Endodermal cell (in vitro differentiated cells): ENCODE measurements around the gene FNBP1. TPM values are rescaled to one million over a fixed set of nuclear protein-coding genes. Genes with fewer than 3 reads are reported as not detected.

ENCODE experiments used
- DNase-seq: peaks from one replicate; pipeline ENCODE4 v3.0.0-alpha.2; 2017
- H3K27ac ChIP-seq: 2 replicates; pipeline ENCODE4 v1.5.1; 2013; ENCODE audit warnings: mild to moderate bottlenecking, low read depth, low read length, moderate library complexity
- H3K27me3 ChIP-seq: 2 replicates; pipeline ENCODE4 v1.6.1; 2013; ENCODE audit warnings: mild to moderate bottlenecking, low read length, moderate library complexity; ENCODE audit not compliant: insufficient read depth, control insufficient read depth, poor library complexity, severe bottlenecking
- H3K36me3 ChIP-seq: 2 replicates; pipeline ENCODE4 v1.7.0; 2013; ENCODE audit warnings: mild to moderate bottlenecking, low read length, moderate library complexity; ENCODE audit not compliant: control insufficient read depth, insufficient read depth
- H3K4me1 ChIP-seq: one replicate; pipeline ENCODE4 v1.7.0; 2013; ENCODE audit warnings: low read length; ENCODE audit not compliant: control insufficient read depth, insufficient read depth
- H3K4me3 ChIP-seq: 2 replicates; pipeline ENCODE4 v1.5.1; 2013; ENCODE audit warnings: mild to moderate bottlenecking, low read length, moderate library complexity
- H3K9ac ChIP-seq: 2 replicates; pipeline ENCODE4 v1.6.1; 2013; ENCODE audit warnings: mild to moderate bottlenecking, low read length, moderate library complexity; ENCODE audit not compliant: poor library complexity, severe bottlenecking; ENCODE audit errors: extremely low read depth
- H3K9me3 ChIP-seq: 2 replicates; pipeline ENCODE4 v1.6.1; 2013; ENCODE audit warnings: mild to moderate bottlenecking, low read length, moderate library complexity; ENCODE audit not compliant: control insufficient read depth
- H3K27ac Mint-ChIP-seq: 2 replicates; pipeline ENCODE4 v1.8.0; 2020; ENCODE audit warnings: mixed read lengths
- H3K27me3 Mint-ChIP-seq: 2 replicates; pipeline ENCODE4 v1.8.0; 2021; ENCODE audit warnings: mild to moderate bottlenecking, mixed read lengths; ENCODE audit not compliant: insufficient read depth
- H3K36me3 Mint-ChIP-seq: 2 replicates; pipeline ENCODE4 v1.8.0; 2020; ENCODE audit warnings: low read depth, mixed read lengths
- H3K4me1 Mint-ChIP-seq: 2 replicates; pipeline ENCODE4 v1.8.0; 2020; ENCODE audit warnings: mixed read lengths
- H3K4me3 Mint-ChIP-seq: 2 replicates; pipeline ENCODE4 v1.8.0; 2020; ENCODE audit warnings: mild to moderate bottlenecking, moderate library complexity, mixed read lengths
- H3K9me3 Mint-ChIP-seq: 2 replicates; pipeline ENCODE4 v1.8.0; 2020; ENCODE audit warnings: mild to moderate bottlenecking, mixed read lengths
- CTCF ChIP-seq: fragments of 200-600 bp; sonication (generic); conservative IDR thresholded peaks from 2 replicates; pipeline ENCODE4 v1.5.0; 2021; ENCODE audit warnings: antibody characterized with exemption, mild to moderate bottlenecking
- WGBS, 2 experiments: methylation state at CpG; one replicate each; pipeline versions ENCODE4 v1.1.5 to v1.1.7; 2013; ENCODE audit warnings: missing lambda C conversion rate in 2 of 2, mixed read lengths in 1 of 2; ENCODE audit not compliant: insufficient coverage in 1 of 2, insufficient read length in 1 of 2; 5-methylcytosine and 5-hydroxymethylcytosine counted together
- total RNA-seq, 2 donors: library from RNA; stranded (reverse); fragmentation: NEBNext Ultra II Directional in 1 of 2; extraction: Animal tissue kit (Norgen Biotek cat#: 25700) in 1 of 2; gene quantifications; 2 replicates in 1 of 2; 3 replicates in 1 of 2; pipeline ENCODE4 v1.2.1, GENCODE V29; 2021

FNBP1 gene
- total RNA-seq, 2 donors from 2014 or later, result 41.4 to 43.3 TPM

GRCh38 chr9:129875181-129875611, 167.8 kb downstream of the FNBP1 start:
- no peak overlapping the region for H3K4me3 Mint-ChIP-seq
- Histone ChIP-seq H3K27ac (no peak overlapping the region), H3K36me3 (peaks cover 6% of the 10 kb centered on the region), H3K4me1 (no peaks in the 10 kb centered on the region), H3K27me3 (no peaks in the 10 kb centered on the region), H3K4me3 (no peak overlapping the region), H3K9ac (no peak overlapping the region), H3K9me3 (no peaks in the 10 kb centered on the region)
- H3K27me3 Mint-ChIP-seq, result no peaks in the 10 kb centered on the region
- peak; percentile 61 for TF ChIP-seq CTCF
- peak; percentile 72 for DNase-seq
- H3K36me3 Mint-ChIP-seq, result peaks cover 25% of the 10 kb centered on the region
- H3K27ac Mint-ChIP-seq, result no peak overlapping the region
- 77 to 89% methylated on average over 11 to 23 of the region's 23 CpGs for WGBS, 2 experiments
- no peaks in the 10 kb centered on the region for H3K4me1 Mint-ChIP-seq
- H3K9me3 Mint-ChIP-seq, result no peaks in the 10 kb centered on the region

GRCh38 chr9:129874261-129875101, 168.5 kb downstream of the FNBP1 start:
- H3K27ac Mint-ChIP-seq, result no peak overlapping the region
- no peaks in the 10 kb centered on the region for H3K27me3 ChIP-seq
- H3K27me3 Mint-ChIP-seq, result no peaks in the 10 kb centered on the region
- no peaks in the 10 kb centered on the region for H3K4me1 Mint-ChIP-seq
- no peak overlapping the region for H3K4me3 ChIP-seq
- H3K27ac ChIP-seq, result no peak overlapping the region
- no peaks in the 10 kb centered on the region for H3K9me3 ChIP-seq
- no peak for TF ChIP-seq CTCF
- no peak overlapping the region for H3K9ac ChIP-seq
- H3K36me3 ChIP-seq, result peaks cover 6% of the 10 kb centered on the region
- no peak overlapping the region for H3K4me3 Mint-ChIP-seq
- 93 to 94% methylated on average over 32 to 38 of the region's 38 CpGs for WGBS, 2 experiments
- no peaks in the 10 kb centered on the region for H3K9me3 Mint-ChIP-seq
- H3K4me1 ChIP-seq, result no peaks in the 10 kb centered on the region
- peaks cover 21% of the 10 kb centered on the region for H3K36me3 Mint-ChIP-seq
- no peak for DNase-seq

- no peak for TF ChIP-seq CTCF
- H3K9me3 ChIP-seq, result no peaks in the 10 kb centered on the region
- peaks cover 6% of the 10 kb centered on the region for H3K36me3 ChIP-seq
- WGBS, 2 experiments, result 86 to 97% methylated on average over 10 to 16 of the region's 16 CpGs
- no peaks in the 10 kb centered on the region for H3K9me3 Mint-ChIP-seq
- no peak overlapping the region for H3K4me3 Mint-ChIP-seq
- no peaks in the 10 kb centered on the region for H3K4me1 ChIP-seq
- H3K9ac ChIP-seq, result no peak overlapping the region
- DNase-seq, result no peak
- H3K27me3 Mint-ChIP-seq, result no peaks in the 10 kb centered on the region
- no peaks in the 10 kb centered on the region for H3K27me3 ChIP-seq
- H3K4me1 Mint-ChIP-seq, result no peaks in the 10 kb centered on the region
- H3K36me3 Mint-ChIP-seq, result peaks cover 21% of the 10 kb centered on the region
- H3K4me3 ChIP-seq, result no peak overlapping the region
- no peak overlapping the region for H3K27ac ChIP-seq
- H3K27ac Mint-ChIP-seq, result no peak overlapping the region
Measured at GRCh38 chr9:129873563-129874190, 169.3 kb downstream of the FNBP1 start.
